GM18508 (cell line): Measurements from ENCODE around the gene PSMC3.

Source experiments
- ATAC-seq: cut with Tn5 transposase; IDR thresholded peaks from one replicate; pipeline ENCODE4 v1.9.1; 2021; ENCODE audit warnings: moderate number of reproducible peaks; ENCODE audit not compliant: insufficient read depth, unreplicated experiment

Gene PSMC3

GRCh38 chr11:47378010-47378835, 48.0 kb downstream of the PSMC3 start, which contains the start of gene SPI1:
SPI1 (minus strand) TSS chr11:47378547; CDS start chr11:47378353, 194 bp downstream.
- ATAC-seq = peak; percentile 60

GRCh38 chr11:47377571-47378009, 48.6 kb downstream of the PSMC3 start:
- no peak for ATAC-seq

GRCh38 chr11:47376525-47377371, 49.5 kb downstream of the PSMC3 start:
- ATAC-seq = no peak

- no peak for ATAC-seq
Measured at GRCh38 chr11:47376107-47376524, 50.1 kb downstream of the PSMC3 start.

- ATAC-seq = no peak
Measured at GRCh38 chr11:47375546-47376085, 50.6 kb downstream of the PSMC3 start.

- no peak for ATAC-seq
Measured at GRCh38 chr11:47375020-47375419, 51.2 kb downstream of the PSMC3 start.

- ATAC-seq = no peak
Measured at GRCh38 chr11:47374720-47375019, 51.6 kb downstream of the PSMC3 start.

GRCh38 chr11:47373876-47374719, 52.1 kb downstream of the PSMC3 start:
- no peak for ATAC-seq

GRCh38 chr11:47372422-47372821, 53.8 kb downstream of the PSMC3 start:
- no peak for ATAC-seq

- no peak for ATAC-seq
Measured at GRCh38 chr11:47369676-47370075, 56.6 kb downstream of the PSMC3 start.
